Hematopoietic multipotent progenitor cell treated with erythropoietin and hydrocortisone succinate and interleukin-3 and kit ligand, for 6 days (in vitro differentiated cells): ENCODE results near the gene ACTC1.

Source experiments
- DNase-seq: peaks from one replicate; pipeline ENCODE4 v3.0.0-alpha.2; 2015

Gene ACTC1

GRCh38 chr15:34799149-34800101, 4.1 kb upstream of the ACTC1 start:
- DNase-seq: peak; percentile 5

DNA sequence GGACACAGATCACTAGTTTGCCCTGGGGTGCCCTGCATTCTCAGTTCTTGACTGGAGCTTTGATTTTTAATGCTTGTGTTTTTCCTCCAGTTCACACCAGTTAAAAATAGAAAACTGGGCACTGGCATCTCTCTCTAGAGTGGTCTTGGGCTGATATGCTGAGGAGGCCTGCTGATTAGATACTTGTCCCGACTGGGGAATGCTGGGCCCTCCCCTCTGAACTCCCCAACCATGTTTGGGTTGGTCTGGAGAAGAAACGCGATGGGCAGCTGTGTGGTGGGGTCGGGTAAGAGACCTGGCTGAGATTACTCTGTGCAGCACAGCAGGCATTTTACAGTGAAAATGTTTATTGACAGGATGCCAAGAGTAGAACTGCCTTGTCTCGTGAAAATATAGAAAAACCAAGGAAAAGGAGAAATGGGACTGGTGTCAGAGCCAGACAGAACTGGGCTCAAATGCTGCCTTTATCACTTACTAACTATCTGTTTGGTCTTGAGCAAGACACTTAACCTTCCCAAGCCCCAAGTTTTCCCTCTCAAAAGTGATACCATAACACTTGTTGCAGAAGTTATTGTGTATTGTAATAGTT, 1.6 kb upstream of the ACTC1 start:
- no peak for DNase-seq

GRCh38 chr15:34794590-34795206, 651 bp downstream of the ACTC1 start:
- no peak for DNase-seq

- no peak for DNase-seq
These were observed 1.4 kb downstream of the ACTC1 start for GRCh38 chr15:34793901-34794300.

DNA sequence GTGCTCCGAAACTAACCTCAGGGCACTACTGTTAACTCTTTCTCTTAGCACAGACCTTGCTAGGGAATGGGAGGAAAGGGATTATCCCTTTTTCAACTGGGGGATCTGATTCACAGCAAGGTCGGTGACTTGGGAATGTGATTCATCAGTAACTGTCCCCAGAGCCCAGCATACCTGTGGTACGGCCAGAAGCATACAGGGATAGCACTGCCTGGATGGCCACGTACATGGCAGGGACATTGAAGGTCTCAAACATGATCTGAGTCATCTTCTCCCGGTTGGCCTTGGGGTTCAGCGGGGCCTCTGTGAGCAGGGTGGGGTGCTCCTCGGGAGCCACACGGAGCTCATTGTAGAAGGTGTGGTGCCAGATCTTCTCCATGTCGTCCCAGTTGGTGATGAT, 2.3 kb downstream of the ACTC1 start:
- no peak for DNase-seq

DNA sequence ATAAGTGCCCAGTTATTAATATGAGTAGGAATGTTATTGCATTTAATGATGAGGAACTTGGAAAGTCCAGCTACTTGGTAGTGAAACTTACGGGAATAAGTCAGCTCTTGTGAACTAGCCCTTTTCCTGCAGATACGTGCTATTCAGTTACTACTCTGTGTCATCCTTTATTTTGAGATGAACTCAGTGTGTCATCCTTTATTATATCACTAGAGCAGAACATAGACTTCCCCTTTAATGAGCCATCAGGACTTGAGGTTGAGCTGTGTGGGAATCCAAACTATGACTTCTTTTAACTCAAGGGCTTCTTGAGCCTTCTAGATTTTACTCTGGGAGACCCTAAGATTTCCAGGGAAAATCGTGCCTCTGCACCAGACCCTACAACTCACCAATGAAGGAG, 3.6 kb downstream of the ACTC1 start:
- DNase-seq: no peak

DNA sequence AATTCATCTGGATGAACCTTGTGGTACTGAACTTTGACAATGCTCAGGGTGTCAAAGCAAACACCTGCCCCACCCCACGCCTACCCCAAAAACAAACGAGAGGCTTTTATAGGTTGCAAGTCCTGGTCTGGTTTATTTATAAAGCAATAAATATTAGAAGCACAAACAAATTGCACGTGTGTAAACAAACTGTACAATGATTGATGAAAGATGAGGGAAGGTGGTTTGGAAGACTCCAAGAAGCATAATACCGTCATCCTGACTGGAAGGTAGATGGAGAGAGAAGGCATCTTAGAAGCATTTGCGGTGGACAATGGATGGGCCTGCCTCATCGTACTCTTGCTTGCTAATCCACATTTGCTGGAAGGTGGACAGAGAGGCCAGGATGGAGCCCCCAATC, 5.2 kb downstream of the ACTC1 start:
- no peak for DNase-seq

DNA sequence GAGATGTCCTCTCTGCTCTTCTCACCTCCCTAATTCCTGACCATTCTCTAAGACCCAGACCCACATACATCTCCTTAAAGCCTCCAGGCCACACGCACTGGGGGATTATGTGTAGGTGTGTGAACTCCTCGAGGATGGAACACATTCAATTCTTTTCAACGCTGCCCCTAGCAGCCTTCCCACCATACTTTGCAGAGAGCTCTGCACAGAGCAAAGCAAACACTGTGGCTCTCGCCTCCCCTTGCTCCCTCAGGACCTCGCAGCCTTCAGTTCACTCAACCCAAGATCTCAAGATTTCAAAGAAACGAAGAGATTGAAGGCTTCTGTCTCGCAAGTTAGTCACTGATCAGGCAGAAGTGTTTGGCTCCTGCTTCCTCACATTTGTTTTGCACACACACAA, 6.0 kb downstream of the ACTC1 start:
- no peak for DNase-seq

DNA sequence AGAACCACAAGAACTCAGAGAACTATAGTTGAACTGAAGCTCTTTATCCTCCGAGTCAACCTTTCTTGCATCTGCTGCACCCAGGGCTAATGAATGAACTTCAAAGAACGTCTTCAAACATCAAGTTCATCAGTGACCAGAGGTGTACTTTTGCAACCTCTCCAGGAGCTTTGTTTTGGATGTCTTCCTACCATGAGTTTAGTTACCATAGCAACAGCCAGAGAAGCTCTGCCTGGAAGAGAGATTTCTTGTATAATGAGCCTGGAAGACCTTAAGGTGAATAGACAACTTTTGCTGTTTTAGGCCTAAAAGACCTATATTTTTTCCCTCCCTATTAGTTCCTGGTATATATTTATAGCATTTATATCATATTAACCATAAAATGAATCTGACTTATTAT, 9.1 kb downstream of the ACTC1 start:
- no peak for DNase-seq

GRCh38 chr15:34783991-34784390, 11.4 kb downstream of the ACTC1 start:
- no peak for DNase-seq

DNA sequence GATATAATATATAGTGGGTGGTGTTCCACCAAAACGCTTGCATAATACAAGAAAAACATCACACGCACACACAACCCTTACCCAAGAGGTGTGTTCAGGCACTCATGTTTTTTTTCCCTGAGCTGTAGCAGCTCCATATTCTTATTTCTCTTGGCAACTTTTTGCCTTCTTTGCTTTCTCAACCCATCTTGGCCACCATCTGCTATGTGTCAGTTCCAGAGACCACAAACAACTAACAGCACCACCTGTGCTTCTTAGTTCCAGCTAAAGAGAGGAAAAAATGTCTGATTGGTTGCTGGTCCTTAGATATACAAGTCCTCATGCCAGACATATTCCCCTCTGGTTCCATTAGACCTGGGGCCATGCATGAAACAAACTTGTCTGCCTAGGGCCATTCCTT, 11.9 kb downstream of the ACTC1 start:
- no peak for DNase-seq

- DNase-seq: no peak
These were observed 12.4 kb downstream of the ACTC1 start for GRCh38 chr15:34782901-34783300.

DNA sequence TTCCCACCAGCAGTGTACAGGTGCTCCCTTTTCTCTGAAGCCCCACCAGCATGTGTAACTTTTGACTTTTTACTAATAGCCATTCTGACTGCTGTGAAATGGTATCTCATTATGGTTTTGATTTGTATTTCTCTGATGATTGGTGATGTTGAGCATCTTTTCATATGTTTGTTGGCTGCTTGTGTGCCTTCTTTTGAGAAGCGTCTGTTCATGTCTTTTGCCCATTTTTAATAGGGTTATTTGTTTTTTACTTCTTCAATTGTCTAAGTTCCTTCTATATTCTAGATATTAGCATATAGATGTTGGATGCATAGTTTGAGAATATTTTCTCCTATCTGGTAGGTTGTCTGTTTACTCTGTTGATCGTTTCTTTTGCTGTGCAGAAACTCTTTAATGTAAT, 14.6 kb downstream of the ACTC1 start:
- DNase-seq: no peak

- DNase-seq: no peak
These were observed 18.7 kb downstream of the ACTC1 start for GRCh38 chr15:34776606-34777105.

GRCh38 chr15:34773917-34774316, 21.4 kb downstream of the ACTC1 start:
- DNase-seq: no peak

DNA sequence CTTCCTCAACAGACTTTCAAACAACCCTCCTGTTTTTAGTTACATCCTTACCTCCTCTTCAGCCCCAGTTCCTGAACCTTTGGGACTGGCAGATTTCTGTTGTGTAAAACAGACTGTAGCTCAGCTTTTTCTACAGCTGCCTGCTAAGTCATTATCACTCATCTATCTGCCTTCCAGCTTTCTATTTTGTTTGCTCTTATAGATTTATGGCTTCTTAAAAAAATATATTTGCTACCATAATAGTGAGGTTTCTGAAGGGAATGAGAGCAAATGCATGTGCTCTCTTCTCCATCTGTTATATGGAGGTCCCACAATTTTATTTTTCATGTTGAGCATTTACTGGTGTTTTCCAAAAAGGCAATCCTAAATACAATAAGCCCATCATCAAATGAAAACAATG, 22.3 kb downstream of the ACTC1 start:
- no peak for DNase-seq

GRCh38 chr15:34772312-34772711, 23.0 kb downstream of the ACTC1 start:
- no peak for DNase-seq

GRCh38 chr15:34769711-34770110, 25.6 kb downstream of the ACTC1 start:
- no peak for DNase-seq

DNA sequence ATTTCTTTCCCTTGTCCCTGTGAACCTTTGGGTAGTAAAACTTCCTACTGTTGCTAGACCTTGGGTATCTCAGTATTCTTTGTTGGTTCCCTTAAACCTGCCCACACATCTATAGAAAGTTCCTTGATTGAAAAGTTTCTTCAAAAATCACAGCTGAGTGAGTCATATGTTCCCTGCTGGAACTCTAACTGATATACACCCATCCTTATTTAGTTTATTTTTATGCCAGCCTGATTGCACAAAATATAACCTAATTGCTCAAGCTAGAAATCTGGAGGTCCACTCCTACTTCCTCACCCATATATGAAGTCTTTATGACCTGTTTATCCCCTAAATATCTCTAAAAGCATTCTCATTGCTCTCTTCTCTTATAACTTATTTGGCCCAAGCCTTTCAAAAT, 26.8 kb downstream of the ACTC1 start:
- DNase-seq: no peak

DNA sequence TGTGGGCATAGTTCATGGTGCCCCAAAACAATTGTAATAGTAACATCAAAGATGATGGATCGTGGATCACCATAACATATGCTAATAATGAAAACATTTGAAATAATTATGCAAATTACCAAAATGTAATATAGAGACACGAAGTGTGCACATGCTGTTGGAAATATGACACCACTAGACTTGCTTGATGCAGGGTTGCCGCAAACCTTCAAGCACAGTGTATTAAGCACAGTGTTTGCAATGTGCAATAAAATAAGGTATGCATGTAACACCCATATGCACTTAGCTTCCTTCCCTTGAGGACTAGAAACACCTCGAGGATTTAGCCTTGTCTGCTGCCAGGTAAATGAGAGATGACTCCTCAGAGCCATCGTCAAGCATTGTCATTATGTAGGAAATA, 29.6 kb downstream of the ACTC1 start:
- no peak for DNase-seq

GRCh38 chr15:34760909-34761308, 34.4 kb downstream of the ACTC1 start:
- DNase-seq: no peak

DNA sequence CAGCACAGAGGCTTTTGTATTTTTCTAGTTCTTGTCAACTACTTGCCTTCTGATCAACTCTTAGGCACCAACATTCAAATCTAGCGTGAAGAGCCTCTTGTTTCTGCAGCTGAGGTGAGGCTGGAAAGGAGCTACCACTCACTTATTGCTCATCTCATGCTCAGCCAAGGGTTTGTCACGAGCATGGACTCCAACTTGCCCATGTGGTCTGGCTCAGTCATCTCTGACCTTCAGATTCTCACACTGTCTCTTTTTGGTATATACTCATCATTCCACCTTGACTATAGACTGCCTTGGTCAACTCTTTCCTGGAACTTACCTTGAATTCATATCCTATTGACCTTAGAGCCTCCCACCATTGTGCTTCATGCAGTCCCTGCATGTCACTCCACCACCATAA, 35.4 kb downstream of the ACTC1 start:
- no peak for DNase-seq

GRCh38 chr15:34759347-34759746, 36.0 kb downstream of the ACTC1 start:
- DNase-seq: no peak

GRCh38 chr15:34757262-34757661, 38.1 kb downstream of the ACTC1 start:
- no peak for DNase-seq
